ENCODE data around the gene GNAT2. TPM values are rescaled to one million over a fixed set of nuclear protein-coding genes. Genes with fewer than 3 reads are reported as not detected.

Gene GNAT2
- total RNA-seq, 4 donors from 2014 or later: not detected

Small RNA genes lying within 50 kb of the gene (small RNA-seq; reads per million reads assigned to genes)
- gene RNU6V: 0 reads per million in 4 donors

Other genes with a start within 250 kb of the GNAT2 start
- 100 to 1,000 TPM in 2 of 4 donors, 10 to 100 TPM in 2; 66.6 to 142 (median 105) TPM for gene SORT1, start 221.7 kb downstream of the GNAT2 start, total RNA-seq
- 10 to 100 TPM; 28.2 to 61.5 (median 30.4) TPM for gene PSMA5, start 193.2 kb downstream of the GNAT2 start, total RNA-seq
- 1 to 10 TPM; 2.0 to 8.4 (median 4.2) TPM for gene SYPL2, start 153.1 kb downstream of the GNAT2 start, total RNA-seq
- 1 to 10 TPM; 1.6 to 2.7 (median 2.5) TPM for gene ATXN7L2, start 135.7 kb downstream of the GNAT2 start, total RNA-seq
- gene CYB561D1, start 125.5 kb downstream of the GNAT2 start, total RNA-seq: 10 to 100 TPM in 3 of 4 donors, 1 to 10 TPM in 1; 8.3 to 15.9 (median 10.7) TPM
- 10 to 100 TPM in 3 of 4 donors, 1 to 10 TPM in 1; 7.7 to 19.3 (median 14.7) TPM for gene AMIGO1, start 109.9 kb downstream of the GNAT2 start, total RNA-seq
- not detected for gene GPR61, start 79.7 kb downstream of the GNAT2 start, total RNA-seq
- gene GNAI3, start 71.0 kb downstream of the GNAT2 start, total RNA-seq: 1 to 10 TPM; 6.6 to 9.4 (median 8.0) TPM
- 10 to 100 TPM; 28.9 to 38.0 (median 35.6) TPM for gene AMPD2, start 221 bp upstream of the GNAT2 start, total RNA-seq
- gene GSTM4, start 36.5 kb upstream of the GNAT2 start, total RNA-seq: 10 to 100 TPM; 21.4 to 71.0 (median 42.4) TPM
- gene GSTM2, start 48.4 kb upstream of the GNAT2 start, total RNA-seq: 10 to 100 TPM; 10.4 to 93.7 (median 42.2) TPM
- 10 to 100 TPM in 1 of 4 donors, not detected in 3; 33.1 TPM for gene GSTM1, start 68.2 kb upstream of the GNAT2 start, total RNA-seq
- gene GSTM5, start 92.6 kb upstream of the GNAT2 start, total RNA-seq: 1 to 10 TPM; 2.7 to 9.2 (median 6.3) TPM
- gene GSTM3, start 121.4 kb upstream of the GNAT2 start, total RNA-seq: 10 to 100 TPM; 70.1 to 90.9 (median 80.1) TPM
- under 1 TPM in 1 of 4 donors, not detected in 3; 0.12 TPM for gene EPS8L3, start 144.3 kb upstream of the GNAT2 start, total RNA-seq

All from gastroesophageal sphincter (tissue), 4 donors.